Sigmoid colon (tissue), 7 donors: ENCODE data around the gene CACNA1G. TPM values are rescaled to one million over a fixed set of nuclear protein-coding genes. Genes with fewer than 3 reads are reported as not detected.

Experiments
- DNase-seq: peaks from one replicate; pipeline ENCODE4 v3.0.0-alpha.2; 2019
- H3K27ac ChIP-seq, 4 donors: fragments of 200-600 bp; sonication (generic); one replicate each; pipeline ENCODE4 v1.5.1; 2016 to 2019; ENCODE audit warnings: mild to moderate bottlenecking in 1 of 4
- H3K27me3 ChIP-seq, 3 donors: fragments of 200-600 bp; sonication (generic); one replicate each; pipeline ENCODE4 v1.5.1; 2019; ENCODE audit warnings: mild to moderate bottlenecking in 1 of 3
- H3K36me3 ChIP-seq, 4 donors: fragments of 200-600 bp; sonication (generic); one replicate each; pipeline ENCODE4 v1.5.1; 2016 to 2019
- H3K4me1 ChIP-seq, 4 donors: fragments of 200-600 bp; sonication (generic); one replicate each; pipeline ENCODE4 v1.5.1; 2017 to 2019
- H3K4me3 ChIP-seq, 4 donors: fragments of 200-600 bp; sonication (generic); one replicate each; pipeline ENCODE4 v1.5.1; 2017 to 2019; ENCODE audit warnings: mild to moderate bottlenecking in 2 of 4, moderate library complexity in 1 of 4
- H3K9me3 ChIP-seq, 4 donors: fragments of 200-600 bp in 3 of 4; sonication (generic) in 3 of 4; one replicate each; pipeline versions ENCODE4 v1.5.1 to v1.6.1; 2013 to 2019
- CTCF ChIP-seq, 4 experiments: fragments of 450-650 bp in 3 of 4; fragments of 200-600 bp in 1 of 4; IDR thresholded peaks; one replicate each; pipeline ENCODE4 v1.5.1; 2016 to 2019; ENCODE audit warnings: antibody characterized with exemption in 4 of 4, mild to moderate bottlenecking in 3 of 4, moderate library complexity in 2 of 4
- EP300 ChIP-seq, 4 donors: sonication (generic); formaldehyde crosslinking; IDR thresholded peaks; one replicate each; pipeline ENCODE4 v1.6.1; 2017; ENCODE audit warnings: antibody characterized with exemption in 4 of 4
- POLR2A ChIP-seq, 2 donors: fragments of 450-650 bp; IDR thresholded peaks; one replicate each; pipeline ENCODE4 v1.6.1; 2016; ENCODE audit warnings: antibody characterized with exemption in 2 of 2, mild to moderate bottlenecking in 2 of 2, moderate library complexity in 2 of 2
- POLR2AphosphoS5 ChIP-seq, 4 donors: sonication (generic); formaldehyde crosslinking; IDR thresholded peaks; one replicate each; pipeline ENCODE4 v1.6.1; 2017; ENCODE audit warnings: antibody characterized with exemption in 4 of 4
- WGBS, 2 donors: extraction: QIAGEN DNeasy Blood & Tissue Kit; methylation state at CpG; one replicate each; pipeline ENCODE4 v1.1.7; 2013; 5-methylcytosine and 5-hydroxymethylcytosine counted together
- intact Hi-C: fragments of 100-400 bp; cut with DNase I; formaldehyde crosslinking; loops from one replicate; pipeline ENCODE4 v1.15.1; 2023
- polyA plus RNA-seq, 3 donors: library from polyadenylated mRNA; stranded (reverse); fragments of 200-250 nt; gene quantifications; one replicate each; pipeline ENCODE4 v1.2.3, GENCODE V29; 2013
- total RNA-seq, 4 donors: library from RNA; depleted of rRNA; stranded (reverse); fragments of >200 nt; gene quantifications; one replicate each; pipeline ENCODE4 v1.1.0, GENCODE V29; 2016
- donor health status: healthy with polysubstance abuse.
- donor health status: Bipolar disorder and iron deficiency.
- donor health status: healthy.

The CACNA1G gene
- total and polyA plus RNA-seq, 7 donors: under 0.01 to 1.4 (median 0.34) TPM; not detected in 1

- no peaks in the 10 kb centered on the region for H3K36me3 ChIP-seq
- intact Hi-C loops: no loop called here
- no peaks in the 10 kb centered on the region for H3K9me3 ChIP-seq
- TF ChIP-seq CTCF (IDR thresholded peaks at IDR 0.05): no peak
- no peak for TF ChIP-seq POLR2AphosphoS5 (IDR thresholded peaks at IDR 0.05)
- TF ChIP-seq POLR2A (IDR thresholded peaks at IDR 0.05): no peak
- TF ChIP-seq EP300 (IDR thresholded peaks at IDR 0.05): no peak
- H3K27me3 ChIP-seq: no peaks in the 10 kb centered on the region
- DNase-seq: no peak
- no peaks in the 10 kb centered on the region for H3K4me1 ChIP-seq
- H3K27ac ChIP-seq: no peak overlapping the region
- 95 to 99% methylated on average over 2 of the region's 2 CpGs for WGBS, 2 donors
- no peak overlapping the region for H3K4me3 ChIP-seq
Measured at GRCh38 chr17:50651661-50652060, 91.1 kb downstream of the CACNA1G start.

- Histone ChIP-seq H3K27me3 (no peaks in the 10 kb centered on the region), H3K4me1 (no peaks in the 10 kb centered on the region), H3K9me3 (no peaks in the 10 kb centered on the region), H3K4me3 (no peak overlapping the region), H3K36me3 (no peaks in the 10 kb centered on the region), H3K27ac (no peak overlapping the region)
- TF ChIP-seq CTCF (IDR thresholded peaks at IDR 0.05) (no peak), POLR2A (IDR thresholded peaks at IDR 0.05) (no peak), POLR2AphosphoS5 (IDR thresholded peaks at IDR 0.05) (no peak), EP300 (IDR thresholded peaks at IDR 0.05) (no peak)
- intact Hi-C loops: no loop called here
- DNase-seq: no peak
- 90 to 92% methylated on average over 3 of the region's 3 CpGs for WGBS, 2 donors
Measured at GRCh38 chr17:50653738-50654137, 93.2 kb downstream of the CACNA1G start.

GRCh38 chr17:50656509-50656908, 96.0 kb downstream of the CACNA1G start:
- WGBS, 2 donors: 95 to 96% methylated on average over 5 of the region's 5 CpGs
- H3K36me3 ChIP-seq: no peaks in the 10 kb centered on the region
- no peak overlapping the region for H3K27ac ChIP-seq
- H3K4me3 ChIP-seq: no peak overlapping the region
- no peak for DNase-seq
- peaks cover 0 to 25% (median 16%) of the 10 kb centered on the region in 4 donors for H3K4me1 ChIP-seq
- TF ChIP-seq POLR2A (IDR thresholded peaks at IDR 0.05): no peak
- no peak for TF ChIP-seq CTCF (IDR thresholded peaks at IDR 0.05)
- no peak for TF ChIP-seq POLR2AphosphoS5 (IDR thresholded peaks at IDR 0.05)
- TF ChIP-seq EP300 (IDR thresholded peaks at IDR 0.05): no peak
- intact Hi-C loops: no loop called here
- no peaks in the 10 kb centered on the region for H3K27me3 ChIP-seq
- H3K9me3 ChIP-seq: no peaks in the 10 kb centered on the region

GRCh38 chr17:50657054-50657453, 96.5 kb downstream of the CACNA1G start:
- TF ChIP-seq EP300 (IDR thresholded peaks at IDR 0.05) (no peak), POLR2AphosphoS5 (IDR thresholded peaks at IDR 0.05) (no peak), CTCF (IDR thresholded peaks at IDR 0.05) (no peak), POLR2A (IDR thresholded peaks at IDR 0.05) (no peak)
- no peak for DNase-seq
- intact Hi-C loops: no loop called here
- Histone ChIP-seq H3K36me3 (no peaks in the 10 kb centered on the region), H3K27ac (no peak overlapping the region), H3K4me1 (peaks cover 0 to 31% (median 22%) of the 10 kb centered on the region in 4 donors), H3K27me3 (no peaks in the 10 kb centered on the region), H3K9me3 (no peaks in the 10 kb centered on the region), H3K4me3 (no peak overlapping the region)
- 84 to 90% methylated on average over 7 of the region's 7 CpGs for WGBS, 2 donors

- WGBS, 2 donors: 34 to 76% methylated on average over 7 of the region's 7 CpGs
- H3K4me3 ChIP-seq: no peak overlapping the region
- peaks cover 0 to 33% (median 25%) of the 10 kb centered on the region in 4 donors for H3K4me1 ChIP-seq
- DNase-seq: no peak
- no peaks in the 10 kb centered on the region for H3K36me3 ChIP-seq
- no peak overlapping the region for H3K27ac ChIP-seq
- TF ChIP-seq EP300 (IDR thresholded peaks at IDR 0.05): no peak
- TF ChIP-seq CTCF (IDR thresholded peaks at IDR 0.05): no peak
- no peak for TF ChIP-seq POLR2AphosphoS5 (IDR thresholded peaks at IDR 0.05)
- no peak for TF ChIP-seq POLR2A (IDR thresholded peaks at IDR 0.05)
- H3K9me3 ChIP-seq: no peaks in the 10 kb centered on the region
- no peaks in the 10 kb centered on the region for H3K27me3 ChIP-seq
- intact Hi-C loops: no loop called here
Measured at GRCh38 chr17:50657627-50658026, 97.1 kb downstream of the CACNA1G start.
